Right lobe of liver (tissue), 4 donors: Measurements from ENCODE around the gene SYT1.

Source experiments
- CTCF ChIP-seq, 4 donors: fragments of 200-600 bp in 3 of 4; fragments of 450-650 bp in 1 of 4; IDR thresholded peaks; one replicate each; pipeline versions ENCODE4 v1.5.1 to v1.8.0; 2016 to 2022; ENCODE audit warnings: antibody characterized with exemption in 4 of 4, mild to moderate bottlenecking in 2 of 4
- POLR2A ChIP-seq: fragments of 450-650 bp; IDR thresholded peaks from one replicate; pipeline ENCODE4 v1.6.1; 2017; ENCODE audit warnings: antibody characterized with exemption, mild to moderate bottlenecking
- donor health status: DM: no; HTN: no; CAD: no.
- donor health status: DM: no; HTN: no; CAD: no.
- donor health status: DM: no; HTN: yes; CAD: no.

- TF ChIP-seq CTCF (IDR thresholded peaks at IDR 0.05): no peak
- no peak for TF ChIP-seq POLR2A
Measured at GRCh38 chr12:79337662-79338290, 473.2 kb downstream of the SYT1 start.
